ENCODE results near the gene DAB2IP. TPM values are rescaled to one million over a fixed set of nuclear protein-coding genes. Genes with fewer than 3 reads are reported as not detected.

DAB2IP gene
- polyA plus RNA-seq, 1 donor (not counting 4 experiments of a cell fraction or from before 2014, with no cell fraction given): 28.6 TPM

DNA sequence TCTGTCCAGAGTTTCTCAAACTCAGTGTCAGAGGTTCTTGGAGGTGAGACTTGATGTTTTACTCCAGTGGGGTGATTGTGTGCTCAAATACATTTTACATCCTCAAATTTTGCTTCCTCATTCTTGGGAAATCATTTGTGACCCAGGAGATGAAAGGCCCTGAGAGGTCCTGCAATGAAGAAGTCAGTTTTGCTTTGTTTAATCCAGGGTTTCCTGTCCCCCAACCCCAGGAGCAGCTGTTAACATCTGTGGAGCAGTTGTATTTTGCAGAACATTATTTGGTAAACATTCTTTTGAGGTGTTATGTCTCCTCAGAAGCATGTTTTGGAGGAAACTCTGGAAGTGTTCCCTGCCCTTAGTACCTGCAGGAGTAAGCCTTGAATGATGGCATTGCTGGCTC is 59.8 kb downstream of the DAB2IP start:
- Histone ChIP-seq H4K20me1 (ENCODE audit: control insufficient read depth, extremely low read depth, insufficient read depth, low read length) (peaks cover 23% of the 10 kb centered on the region), H3K9ac (ENCODE audit: control insufficient read depth, extremely low read depth, insufficient read depth, low read length) (no peak overlapping the region), H3K79me2 (ENCODE audit: control insufficient read depth, insufficient read depth, low read length) (peaks cover 97% of the 10 kb centered on the region), H3K4me2 (ENCODE audit: control insufficient read depth, extremely low read depth, insufficient read depth, low read depth, low read length) (no peak overlapping the region), H3K27me3 (ENCODE audit: control insufficient read depth, extremely low read depth, insufficient read depth, low read length) (no peaks in the 10 kb centered on the region), H3K4me3 (ENCODE audit: control insufficient read depth in 2 of 3, extremely low read depth in 1 of 3, insufficient read depth in 2 of 3, low read depth in 1 of 3, low read length in 3 of 3) (no peak overlapping the region), H3K36me3 (ENCODE audit: control insufficient read depth in 2 of 2, extremely low read depth in 1 of 2, insufficient read depth in 2 of 2, low read length in 2 of 2) (peaks cover 4 to 12% of the 10 kb centered on the region in 2 experiments), H3K9me1 (ENCODE audit: control insufficient read depth, extremely low read depth, insufficient read depth, low read length) (peaks cover 6% of the 10 kb centered on the region), H3K4me1 (ENCODE audit: control insufficient read depth, extremely low read depth, insufficient read depth, low read length) (peaks cover 12% of the 10 kb centered on the region), H3K9me3 (ENCODE audit: control insufficient read depth, low read depth, low read length) (no peaks in the 10 kb centered on the region), H2AFZ (ENCODE audit: control insufficient read depth, low read length) (no peak overlapping the region), H3K27ac (ENCODE audit: control insufficient read depth, insufficient read depth, low read length) (no peak overlapping the region)
- no peak for FAIRE-seq
- dilution Hi-C loops (cut with MboI; ENCODE audit: extremely low pct_ligation_motif_present, low sequenced_read_pairs): no loop called here
- no peak for DNase-seq (ENCODE audit: low read depth, low spot score)
- TF ChIP-seq, protein P1, sequence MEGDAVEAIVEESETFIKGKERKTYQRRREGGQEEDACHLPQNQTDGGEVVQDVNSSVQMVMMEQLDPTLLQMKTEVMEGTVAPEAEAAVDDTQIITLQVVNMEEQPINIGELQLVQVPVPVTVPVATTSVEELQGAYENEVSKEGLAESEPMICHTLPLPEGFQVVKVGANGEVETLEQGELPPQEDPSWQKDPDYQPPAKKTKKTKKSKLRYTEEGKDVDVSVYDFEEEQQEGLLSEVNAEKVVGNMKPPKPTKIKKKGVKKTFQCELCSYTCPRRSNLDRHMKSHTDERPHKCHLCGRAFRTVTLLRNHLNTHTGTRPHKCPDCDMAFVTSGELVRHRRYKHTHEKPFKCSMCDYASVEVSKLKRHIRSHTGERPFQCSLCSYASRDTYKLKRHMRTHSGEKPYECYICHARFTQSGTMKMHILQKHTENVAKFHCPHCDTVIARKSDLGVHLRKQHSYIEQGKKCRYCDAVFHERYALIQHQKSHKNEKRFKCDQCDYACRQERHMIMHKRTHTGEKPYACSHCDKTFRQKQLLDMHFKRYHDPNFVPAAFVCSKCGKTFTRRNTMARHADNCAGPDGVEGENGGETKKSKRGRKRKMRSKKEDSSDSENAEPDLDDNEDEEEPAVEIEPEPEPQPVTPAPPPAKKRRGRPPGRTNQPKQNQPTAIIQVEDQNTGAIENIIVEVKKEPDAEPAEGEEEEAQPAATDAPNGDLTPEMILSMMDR (optimal IDR thresholded peaks at IDR 0.05 in 1 of 3, IDR thresholded peaks at IDR 0.05 in 1 of 3, conservative IDR thresholded peaks at IDR 0.05 in 1 of 3; ENCODE audit: extremely low read depth in 1 of 3, insufficient read depth in 2 of 3, low read length in 3 of 3): no peak
- TF ChIP-seq EZH2 (IDR thresholded peaks at IDR 0.05; ENCODE audit: low read length): no peak

DNA sequence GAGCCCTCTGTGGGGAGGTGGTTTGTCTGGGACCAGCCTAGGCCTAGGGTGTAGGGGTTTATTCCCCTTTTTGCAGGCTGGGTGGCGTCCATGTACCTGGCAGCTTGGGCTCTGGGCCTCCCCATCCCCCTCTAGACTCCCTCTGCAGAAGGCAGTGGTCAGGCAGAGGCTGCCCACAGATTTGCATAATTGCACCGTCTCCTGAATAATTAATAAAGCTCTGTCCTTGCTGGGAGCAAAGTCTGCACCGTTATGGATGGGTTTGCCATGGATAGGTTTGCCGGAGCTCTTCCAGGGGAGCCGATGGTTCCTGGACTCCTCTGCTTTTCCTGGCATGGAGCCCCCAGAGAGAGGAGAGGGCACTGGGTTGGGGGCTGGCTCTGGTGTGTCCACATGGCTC is 60.4 kb downstream of the DAB2IP start:
- H3K27ac ChIP-seq (ENCODE audit: control insufficient read depth, insufficient read depth, low read length): no peak overlapping the region
- no peak overlapping the region for H2AFZ ChIP-seq (ENCODE audit: control insufficient read depth, low read length)
- peaks cover 17% of the 10 kb centered on the region for H3K4me1 ChIP-seq (ENCODE audit: control insufficient read depth, extremely low read depth, insufficient read depth, low read length)
- H3K79me2 ChIP-seq (ENCODE audit: control insufficient read depth, insufficient read depth, low read length): peaks cover 97% of the 10 kb centered on the region
- dilution Hi-C loops (cut with MboI; ENCODE audit: extremely low pct_ligation_motif_present, low sequenced_read_pairs): no loop called here
- DNase-seq (ENCODE audit: low read depth, low spot score) (no peak), FAIRE-seq (no peak)
- H3K9ac ChIP-seq (ENCODE audit: control insufficient read depth, extremely low read depth, insufficient read depth, low read length): no peak overlapping the region
- no peak for TF ChIP-seq EZH2 (IDR thresholded peaks at IDR 0.05; ENCODE audit: low read length)
- peaks cover 9% of the 10 kb centered on the region for H3K9me1 ChIP-seq (ENCODE audit: control insufficient read depth, extremely low read depth, insufficient read depth, low read length)
- no peaks in the 10 kb centered on the region for H3K27me3 ChIP-seq (ENCODE audit: control insufficient read depth, extremely low read depth, insufficient read depth, low read length)
- H3K36me3 ChIP-seq (ENCODE audit: control insufficient read depth in 2 of 2, extremely low read depth in 1 of 2, insufficient read depth in 2 of 2, low read length in 2 of 2): peaks cover 4 to 12% of the 10 kb centered on the region in 2 experiments
- H4K20me1 ChIP-seq (ENCODE audit: control insufficient read depth, extremely low read depth, insufficient read depth, low read length): peaks cover 21% of the 10 kb centered on the region
- H3K9me3 ChIP-seq (ENCODE audit: control insufficient read depth, low read depth, low read length): no peaks in the 10 kb centered on the region
- H3K4me2 ChIP-seq (ENCODE audit: control insufficient read depth, extremely low read depth, insufficient read depth, low read depth, low read length): no peak overlapping the region
- no peak overlapping the region for H3K4me3 ChIP-seq (ENCODE audit: control insufficient read depth in 2 of 3, extremely low read depth in 1 of 3, insufficient read depth in 2 of 3, low read depth in 1 of 3, low read length in 3 of 3)
